SK-N-SH (cell line): Measurements from ENCODE around the gene MS4A18. TPM values are rescaled to one million over a fixed set of nuclear protein-coding genes. Genes with fewer than 3 reads are reported as not detected.

Source experiments
- CTCF ChIA-PET: fragments of 300-600, 350-600 bp; formaldehyde crosslinking; extraction: SDS; loops from one replicate; lab custom pipeline; 2021; lab: Yijun Ruan, JAX
- POLR2A ChIA-PET: fragments of 350-600 bp; sonication (Branson Sonifier 250); formaldehyde crosslinking; extraction: SDS; loops from one replicate; lab custom pipeline; 2020; ENCODE audit warnings: antibody characterized with exemption, inconsistent platforms; lab: Yijun Ruan, JAX
- DNase-seq: peaks from one replicate; pipeline ENCODE4 v3.0.0; 2012
- H2AFZ ChIP-seq: fragments of 200-600 bp; sonication (generic); 2 replicates; pipeline ENCODE4 v1.8.1; 2016; ENCODE audit warnings: antibody characterized with exemption, mild to moderate bottlenecking, low read depth
- H3F3A ChIP-seq: fragments of 200-600 bp; sonication (generic); replicated peaks from 2 replicates; pipeline ENCODE3; 2016; ENCODE audit warnings: antibody characterized with exemption, mild to moderate bottlenecking; ENCODE audit not compliant: insufficient read depth
- H3K27ac ChIP-seq, 2 experiments: fragments of 200-500 bp in 1 of 2; fragments of 200-600 bp in 1 of 2; sonication (Bioruptor generic) in 1 of 2; sonication (generic), shearing (Covaris generic) in 1 of 2; 2 replicates each; pipeline versions ENCODE4 v1.5.1 to v1.6.1; 2014 to 2016; ENCODE audit warnings: low read depth in 2 of 2, inconsistent platforms in 1 of 2, low read length in 1 of 2, mild to moderate bottlenecking in 1 of 2, mixed read lengths in 1 of 2
- H3K27me3 ChIP-seq: fragments of 200-600 bp; sonication (generic), shearing (Covaris generic); 2 replicates; pipeline ENCODE4 v1.6.1; 2016; ENCODE audit warnings: mixed run types; ENCODE audit not compliant: insufficient read depth
- H3K36me3 ChIP-seq, 2 experiments: fragments of 200-500 bp in 1 of 2; fragments of 200-600 bp in 1 of 2; sonication (Bioruptor generic) in 1 of 2; sonication (generic) in 1 of 2; replicated peaks in 1 of 2; 2 replicates each; pipeline versions ENCODE3 to v1.5.1; 2014 to 2016; ENCODE audit warnings: low read length in 1 of 2, mild to moderate bottlenecking in 1 of 2; ENCODE audit not compliant: insufficient read depth in 2 of 2, control insufficient read depth in 1 of 2
- H3K4me1 ChIP-seq, 2 experiments: fragments of 200-500 bp in 1 of 2; fragments of 200-600 bp in 1 of 2; sonication (Bioruptor generic) in 1 of 2; sonication (generic), shearing (Covaris generic) in 1 of 2; 2 replicates each; pipeline versions ENCODE4 v1.5.1 to v1.6.1; 2014 to 2016; ENCODE audit warnings: low read depth in 1 of 2, low read length in 1 of 2, mixed run types in 1 of 2; ENCODE audit not compliant: insufficient read depth in 2 of 2, control insufficient read depth in 1 of 2
- H3K4me2 ChIP-seq: fragments of 200-600 bp; sonication (generic), shearing (Covaris generic); 2 replicates; pipeline ENCODE4 v1.6.1; 2017; ENCODE audit warnings: mixed run types
- H3K4me3 ChIP-seq, 2 experiments: fragments of 200-500 bp in 1 of 2; fragments of 200-600 bp in 1 of 2; sonication (Bioruptor generic) in 1 of 2; sonication (generic), shearing (Covaris generic) in 1 of 2; 2 replicates each; pipeline versions ENCODE4 v1.5.1 to v1.8.1; 2014 to 2016; ENCODE audit warnings: low read depth in 2 of 2, inconsistent platforms in 1 of 2, low read length in 1 of 2, mild to moderate bottlenecking in 1 of 2, mixed read lengths in 1 of 2, moderate library complexity in 1 of 2
- H3K79me2 ChIP-seq: fragments of 200-600 bp; sonication (generic); 2 replicates; pipeline ENCODE4 v1.8.1; 2017; ENCODE audit warnings: mild to moderate bottlenecking; ENCODE audit not compliant: insufficient read depth
- H3K9ac ChIP-seq: fragments of 200-600 bp; sonication (generic); 2 replicates; pipeline ENCODE4 v1.6.1; 2017; ENCODE audit warnings: mixed run types
- H3K9me2 ChIP-seq: fragments of 200-600 bp; sonication (generic); 2 replicates; pipeline ENCODE4 v1.6.1; 2017; ENCODE audit warnings: mixed run types
- H3K9me3 ChIP-seq: fragments of 200-600 bp; sonication (generic); 2 replicates; pipeline ENCODE4 v1.6.1; 2017; ENCODE audit warnings: mixed run types, mild to moderate bottlenecking, moderate library complexity
- H4K20me1 ChIP-seq: fragments of 200-600 bp; sonication (generic); 2 replicates; pipeline ENCODE4 v1.6.1; 2017; ENCODE audit warnings: mild to moderate bottlenecking, mixed run types; ENCODE audit not compliant: insufficient read depth
- CHD2 ChIP-seq: fragments of 150-350 bp; IDR thresholded peaks from 2 replicates; pipeline ENCODE4 v1.6.1; 2018; ENCODE audit warnings: low read length; ENCODE audit not compliant: partially characterized antibody
- CTCF ChIP-seq: fragments of 200-600 bp; sonication (generic); IDR thresholded peaks from 2 replicates; pipeline ENCODE4 v1.6.1; 2017; ENCODE audit warnings: antibody characterized with exemption, mild to moderate bottlenecking, moderate library complexity
- FOXM1 ChIP-seq: IDR thresholded peaks from 2 replicates; pipeline ENCODE4 v1.4.0; 2012; ENCODE audit warnings: low read depth, mild to moderate bottlenecking
- GATA2 ChIP-seq: sonication (generic); formaldehyde crosslinking; IDR thresholded peaks from 2 replicates; pipeline ENCODE4 v1.5.0; 2020; ENCODE audit warnings: mild to moderate bottlenecking, missing genetic modification reagents
- JUND ChIP-seq: IDR thresholded peaks from 2 replicates; pipeline ENCODE4 v1.4.0; 2012
- MAX ChIP-seq: IDR thresholded peaks from 2 replicates; pipeline ENCODE4 v1.4.0; 2012; ENCODE audit warnings: low read depth
- MEF2A ChIP-seq: IDR thresholded peaks from 2 replicates; pipeline ENCODE4 v1.4.0; 2012; ENCODE audit warnings: low read depth, borderline replicate concordance
- NFIC ChIP-seq: IDR thresholded peaks from 2 replicates; pipeline ENCODE4 v1.4.0; 2012; ENCODE audit warnings: borderline replicate concordance
- NRF1 ChIP-seq: IDR thresholded peaks from 2 replicates; pipeline ENCODE4 v1.6.1; 2012; ENCODE audit warnings: low read depth, mild to moderate bottlenecking, low read length
- PBX3 ChIP-seq: IDR thresholded peaks from 2 replicates; pipeline ENCODE4; 2012
- RAD21 ChIP-seq: IDR thresholded peaks from 2 replicates; pipeline ENCODE4 v1.6.1; 2012; ENCODE audit warnings: mild to moderate bottlenecking, low read length
- RFX5 ChIP-seq: IDR thresholded peaks from 2 replicates; pipeline ENCODE4 v1.6.1; 2012; ENCODE audit warnings: mild to moderate bottlenecking, improper control_type of control experiment, low read length
- RXRA ChIP-seq: IDR thresholded peaks from 2 replicates; pipeline ENCODE4 v1.4.0; 2012; ENCODE audit warnings: low read depth, mild to moderate bottlenecking, borderline replicate concordance
- TAF1 ChIP-seq: IDR thresholded peaks from 2 replicates; pipeline ENCODE4 v1.6.1; 2012; ENCODE audit warnings: low read depth, mild to moderate bottlenecking, low read length, moderate library complexity, borderline replicate concordance
- TCF12 ChIP-seq: IDR thresholded peaks from 2 replicates; pipeline ENCODE4 v1.4.0; 2012
- USF1 ChIP-seq: IDR thresholded peaks from 2 replicates; pipeline ENCODE4 v1.4.0; 2012; ENCODE audit warnings: low read depth, borderline replicate concordance
- ZBTB33 ChIP-seq: IDR thresholded peaks from 2 replicates; pipeline ENCODE4 v1.4.0; 2012; ENCODE audit warnings: low read depth, borderline replicate concordance
- WGBS: methylation state at CpG from one replicate; pipeline ENCODE4 v1.1.6; 2017; ENCODE audit warnings: low lambda C conversion rate; 5-methylcytosine and 5-hydroxymethylcytosine counted together
- polyA plus RNA-seq, 3 experiments: library from polyadenylated mRNA; depleted of rRNA; stranded (reverse); fragments of >200 nt; gene quantifications; 2 replicates each; pipeline ENCODE4 v1.2.3, GENCODE V29; 2012

MS4A18 gene
- polyA plus RNA-seq, 1 of the 3 experiments (the other 2 are of a cell fraction) = not detected

GRCh38 chr11:60777572-60777971 is 53.1 kb downstream of the MS4A18 start:
- Histone ChIP-seq H3K9ac (no peak overlapping the region), H3K36me3 (no peaks in the 10 kb centered on the region), H3K4me1 (peaks cover 3 to 6% of the 10 kb centered on the region in 2 experiments; a peak in 2 of 4 replicates), H3K9me2 (no peaks in the 10 kb centered on the region), H4K20me1 (no peaks in the 10 kb centered on the region), H3K4me3 (no peak overlapping the region), H2AFZ (no peak overlapping the region), H3K27ac (peak overlapping the region in 1 of 2 experiments; percentile 47; a peak in 2 of 4 replicates), H3K27me3 (no peaks in the 10 kb centered on the region), H3F3A (no peaks in the 10 kb centered on the region), H3K9me3 (no peaks in the 10 kb centered on the region), H3K79me2 (no peaks in the 10 kb centered on the region), H3K4me2 (no peak overlapping the region)
- POLR2A ChIA-PET = no interaction called here
- CTCF ChIA-PET = interaction anchor here (0.8 to 7.3 kb wide), 10 partner anchors 12 to 352 kb away, joined by 3 to 67 read pairs (median 4); partner anchors contain the start of gene MS4A15
- WGBS = 22% methylated on average over 2 of the region's 2 CpGs
- no peak for TF ChIP-seq GATA2 (CRISPR knock-in tag)
- no peak for TF ChIP-seq CHD2
- no peak for TF ChIP-seq RAD21
- TF ChIP-seq RFX5 = no peak
- TF ChIP-seq RXRA = no peak
- no peak for TF ChIP-seq ZBTB33
- TF ChIP-seq TAF1 = no peak
- TF ChIP-seq MAX = no peak
- TF ChIP-seq PBX3 = no peak
- no peak for TF ChIP-seq MEF2A
- no peak for TF ChIP-seq JUND
- TF ChIP-seq FOXM1 = no peak
- no peak for TF ChIP-seq NFIC
- TF ChIP-seq USF1 = no peak
- no peak for TF ChIP-seq NRF1
- no peak for TF ChIP-seq TCF12
- no peak for TF ChIP-seq CTCF
- no peak for DNase-seq
